SHP77 treated with DMSO at 0.1 percent for 48 hours (cell line): Measurements from ENCODE around the gene TRHDE.
"Not testable (repeated sequence)": the region's sequence is repeated elsewhere in the genome, so short reads cannot be mapped to it uniquely, and the experiment has no call there.

Experiments used
- DNase-seq: peaks from one replicate; lab custom pipeline; 2025; lab: John Stamatoyannopoulos, UW

Gene TRHDE

GRCh38 chr12:72642706-72643105 is 370.5 kb downstream of the TRHDE start:
- DNase-seq, result no peak

GRCh38 chr12:72647139-72647538 is 375.0 kb downstream of the TRHDE start:
- no peak for DNase-seq

- no peak for DNase-seq
These were observed 386.4 kb downstream of the TRHDE start for GRCh38 chr12:72658615-72659014.

- DNase-seq, result not testable (repeated sequence)
These were observed 388.0 kb downstream of the TRHDE start for GRCh38 chr12:72660174-72660573.

- no peak for DNase-seq
These were observed 401.7 kb downstream of the TRHDE start for GRCh38 chr12:72673853-72674252.

GRCh38 chr12:72676556-72676955 is 404.4 kb downstream of the TRHDE start:
- DNase-seq, result no peak

GRCh38 chr12:72677139-72677538 is 405.0 kb downstream of the TRHDE start:
- no peak for DNase-seq

GRCh38 chr12:72677846-72678245 is 405.7 kb downstream of the TRHDE start:
- DNase-seq, result no peak

- no peak for DNase-seq
These were observed 407.1 kb downstream of the TRHDE start for GRCh38 chr12:72679147-72679757.

- no peak for DNase-seq
These were observed 408.9 kb downstream of the TRHDE start for GRCh38 chr12:72681028-72681427.

GRCh38 chr12:72684491-72684890 is 412.3 kb downstream of the TRHDE start:
- DNase-seq, result no peak

GRCh38 chr12:72692338-72692737 is 420.2 kb downstream of the TRHDE start:
- DNase-seq, result no peak

- no peak for DNase-seq
These were observed 422.0 kb downstream of the TRHDE start for GRCh38 chr12:72694193-72694592.

- no peak for DNase-seq
These were observed 427.2 kb downstream of the TRHDE start for GRCh38 chr12:72699362-72699761.

- DNase-seq, result not testable (repeated sequence)
These were observed 439.9 kb downstream of the TRHDE start for GRCh38 chr12:72712025-72712424.

GRCh38 chr12:72716221-72716620 is 444.1 kb downstream of the TRHDE start:
- DNase-seq, result no peak

GRCh38 chr12:72717036-72717435 is 444.9 kb downstream of the TRHDE start:
- no peak for DNase-seq
